Epidermal melanocyte (primary cell): Measurements from ENCODE around the gene LPIN1.
A peak's percentile ranks its signal among the peaks of the same experiment; 100 is the strongest.

Source experiments
- DNase-seq: peaks from one replicate; pipeline ENCODE4 v3.0.0; 2011; ENCODE audit warnings: low spot score; ENCODE audit not compliant: insufficient read length

LPIN1 gene

DNA sequence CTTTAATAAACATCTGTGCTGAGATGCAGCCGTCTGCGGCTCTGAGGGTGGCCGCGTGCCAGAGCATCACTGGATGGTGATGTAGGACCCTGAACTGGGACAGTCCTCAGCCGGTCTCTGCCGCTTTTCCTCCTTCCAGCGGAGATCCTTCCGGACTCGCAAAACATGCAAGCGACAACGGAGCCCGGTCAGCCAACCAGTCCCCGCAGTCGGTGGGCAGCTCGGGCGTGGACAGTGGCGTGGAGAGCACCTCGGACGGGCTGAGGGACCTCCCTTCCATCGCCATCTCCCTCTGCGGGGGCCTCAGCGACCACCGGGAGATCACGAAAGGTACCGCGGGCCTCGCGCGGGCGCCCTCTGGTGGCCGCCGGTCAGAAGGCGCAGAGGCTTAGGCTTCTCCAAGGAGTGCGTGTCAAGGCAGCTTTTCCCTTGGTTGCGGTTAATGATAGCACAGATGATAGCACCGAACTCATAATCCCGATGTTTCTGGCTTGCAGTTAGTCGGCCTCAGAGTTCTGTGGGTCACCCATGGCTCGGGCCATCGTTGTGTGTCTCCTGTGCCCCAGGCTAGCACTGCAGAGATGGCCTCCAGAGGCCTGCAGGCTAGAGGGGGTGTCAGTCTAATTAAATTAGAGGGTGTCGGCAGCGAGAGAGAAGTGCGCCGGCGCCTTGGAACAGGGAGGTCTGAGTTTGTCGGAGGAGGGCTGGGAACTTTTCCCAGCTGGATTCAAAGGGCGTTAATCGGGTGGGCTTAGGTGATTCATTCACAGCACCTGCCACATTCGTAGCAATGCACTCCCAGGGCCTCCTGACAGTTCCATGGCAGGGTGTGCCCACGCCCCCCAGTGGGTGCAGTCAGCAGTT, 38.5 kb downstream of the LPIN1 start:
- DNase-seq, result peak; percentile 64

DNA sequence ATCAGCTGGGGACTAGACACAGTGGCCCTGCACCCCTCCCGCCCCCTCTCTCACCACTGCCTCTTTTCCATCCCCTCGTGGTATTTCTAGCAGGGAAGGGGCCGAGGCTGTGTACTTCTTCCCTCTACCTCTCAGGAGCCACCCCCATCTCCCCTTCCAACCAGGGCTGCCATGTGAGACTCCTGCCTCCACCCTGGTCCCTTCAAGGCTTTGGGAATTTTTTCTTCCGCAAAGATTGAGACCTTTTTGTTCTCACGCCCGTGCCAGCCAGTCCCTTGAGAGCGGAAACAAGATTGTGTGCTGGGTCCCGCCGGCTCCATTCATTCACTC, 39.1 kb downstream of the LPIN1 start:
- DNase-seq, result no peak

DNA sequence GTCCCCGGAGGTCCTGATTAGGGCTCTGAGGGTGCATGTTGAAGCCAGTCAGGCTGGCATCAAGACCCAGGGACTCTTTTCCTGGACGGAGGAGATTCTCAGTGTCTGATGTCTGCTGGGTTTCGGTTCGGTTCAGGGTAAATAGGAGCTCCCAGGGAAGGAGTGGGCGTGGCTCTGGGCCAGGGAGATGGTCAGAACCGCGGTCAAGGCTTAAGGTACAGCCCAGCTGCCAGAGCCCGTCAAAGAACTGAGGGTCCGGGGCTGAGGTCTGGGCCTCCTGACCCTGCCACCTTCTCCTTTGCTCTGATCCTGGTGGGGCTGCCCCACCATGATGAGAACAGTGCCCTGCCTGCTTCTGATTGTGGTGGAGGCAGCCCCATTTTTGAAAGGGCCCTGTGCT, 39.8 kb downstream of the LPIN1 start:
- DNase-seq, result no peak

DNA sequence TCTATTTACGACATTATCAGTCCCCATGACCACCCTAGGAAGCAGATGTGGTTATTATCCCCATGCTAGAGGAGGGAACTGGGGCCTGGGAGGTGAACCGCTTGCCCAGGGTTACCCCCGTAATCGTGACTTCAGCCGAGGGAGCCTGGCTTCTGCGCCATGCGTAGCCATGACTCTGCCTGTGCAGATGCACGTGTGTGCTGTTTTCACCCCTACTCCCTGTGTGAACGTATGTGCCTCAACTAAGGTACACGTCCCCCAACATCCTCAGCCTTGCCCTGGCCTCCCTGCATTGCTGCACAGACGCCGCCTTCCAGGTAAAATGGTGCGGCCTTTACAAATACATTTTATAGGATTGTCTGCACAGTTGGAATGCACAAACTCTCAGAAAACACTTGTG, 40.2 kb downstream of the LPIN1 start:
- no peak for DNase-seq

DNA sequence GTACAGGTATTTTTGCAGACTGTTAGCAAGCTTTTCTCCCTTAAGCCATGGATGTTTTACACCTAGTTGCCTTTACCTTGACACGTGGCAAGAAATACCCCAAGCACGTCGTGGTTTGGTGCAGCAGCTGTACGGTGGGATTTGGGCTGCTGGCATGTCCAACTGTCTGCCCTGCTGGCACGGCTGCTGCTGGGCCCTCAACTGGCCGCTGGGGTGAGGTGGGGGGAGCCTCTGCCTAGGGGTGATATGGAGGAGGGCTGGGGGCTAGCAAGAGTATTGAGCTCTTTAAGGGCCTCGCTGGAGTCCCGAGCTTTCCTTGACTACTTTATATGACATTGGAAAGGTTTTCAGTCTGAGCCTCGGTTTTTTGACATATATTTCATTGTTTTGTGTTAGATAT, 41.6 kb downstream of the LPIN1 start:
- no peak for DNase-seq

DNA sequence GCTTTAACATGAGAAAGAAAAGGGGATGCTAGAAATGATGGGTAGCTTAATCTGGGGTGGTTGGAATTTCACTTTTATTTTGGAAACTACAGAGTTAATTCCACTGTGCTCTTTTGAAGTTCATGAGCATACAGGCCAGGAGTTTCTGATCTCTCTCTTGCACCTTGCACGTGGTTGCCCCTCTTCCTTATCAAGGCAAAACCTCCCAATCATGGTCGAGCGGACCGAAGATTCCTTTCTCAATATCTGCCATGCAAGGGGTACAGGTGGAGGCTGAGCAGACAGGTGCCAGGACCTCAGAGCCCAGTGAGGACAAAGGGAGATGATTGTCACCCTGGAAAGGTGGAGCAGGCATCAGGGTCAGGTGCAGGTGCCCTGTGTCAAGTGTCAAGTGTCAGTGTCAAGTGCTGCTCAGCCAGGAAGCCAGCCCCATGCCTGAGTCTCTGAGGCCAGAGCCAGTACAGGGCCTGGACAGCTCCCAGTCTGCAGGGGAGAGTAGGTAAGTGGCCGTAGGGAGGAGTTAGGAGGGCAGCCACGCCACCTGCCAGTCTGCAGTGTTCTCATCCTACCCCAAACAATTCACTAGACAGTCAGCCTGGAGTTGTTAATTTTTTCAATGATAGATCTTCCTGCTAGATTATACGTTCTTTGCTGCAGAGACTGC, 42.2 kb downstream of the LPIN1 start:
- DNase-seq, result no peak

DNA sequence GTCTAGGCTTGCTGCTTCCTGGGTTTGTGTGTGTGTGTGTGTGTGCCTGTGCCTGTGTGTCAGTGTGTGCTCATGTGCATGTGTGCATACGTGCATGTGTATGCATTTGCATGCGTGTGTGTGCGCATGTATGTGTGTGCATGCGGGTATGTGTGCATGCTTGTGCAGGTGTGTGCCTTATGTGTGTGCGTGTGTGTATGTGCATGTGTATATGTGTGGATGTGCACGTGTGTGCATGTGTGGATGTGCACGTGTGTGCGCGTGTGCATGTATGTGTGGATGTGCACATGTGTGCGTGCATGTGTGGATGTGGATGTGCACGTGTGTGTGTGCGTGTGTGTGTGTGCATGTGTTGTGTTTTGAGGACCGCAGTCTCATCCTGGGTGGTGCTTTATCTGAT, 42.8 kb downstream of the LPIN1 start:
- no peak for DNase-seq

DNA sequence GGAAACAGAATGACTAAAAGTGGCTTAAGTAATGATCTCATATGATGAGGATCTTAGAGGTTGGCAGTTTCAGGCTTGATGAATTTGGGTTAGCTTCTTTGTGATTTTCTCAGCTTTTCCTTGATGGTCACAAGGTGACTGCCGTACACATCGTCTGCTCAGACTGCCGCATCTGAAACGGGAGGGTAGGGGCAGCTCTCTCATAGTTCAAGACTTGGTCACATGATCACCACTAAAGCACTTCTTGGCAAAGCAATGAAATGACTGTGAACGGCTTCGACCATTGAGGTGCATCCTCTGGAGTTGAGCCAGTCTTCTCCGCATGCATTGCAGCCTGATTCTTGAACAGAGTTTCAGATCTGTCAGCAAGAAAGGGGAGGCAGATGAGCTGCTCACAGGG, 43.8 kb downstream of the LPIN1 start:
- no peak for DNase-seq

DNA sequence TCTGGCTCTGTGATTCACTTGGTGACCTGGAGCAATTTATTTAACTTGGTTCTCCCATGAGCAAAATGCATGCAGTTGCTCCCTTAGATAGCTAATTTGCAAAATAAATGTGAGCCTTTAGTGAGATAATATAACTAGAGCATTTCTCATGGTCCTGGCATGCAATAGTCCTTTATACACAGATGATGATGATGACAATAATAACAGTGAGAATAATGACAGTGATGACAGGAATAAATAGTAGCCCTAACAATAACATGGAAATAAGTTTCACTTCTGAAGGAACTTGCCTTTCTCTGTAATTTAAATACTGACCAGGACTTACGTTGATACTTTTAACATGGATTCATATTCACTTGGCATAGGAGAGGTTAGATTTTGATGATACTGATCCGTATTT, 49.2 kb downstream of the LPIN1 start:
- no peak for DNase-seq

DNA sequence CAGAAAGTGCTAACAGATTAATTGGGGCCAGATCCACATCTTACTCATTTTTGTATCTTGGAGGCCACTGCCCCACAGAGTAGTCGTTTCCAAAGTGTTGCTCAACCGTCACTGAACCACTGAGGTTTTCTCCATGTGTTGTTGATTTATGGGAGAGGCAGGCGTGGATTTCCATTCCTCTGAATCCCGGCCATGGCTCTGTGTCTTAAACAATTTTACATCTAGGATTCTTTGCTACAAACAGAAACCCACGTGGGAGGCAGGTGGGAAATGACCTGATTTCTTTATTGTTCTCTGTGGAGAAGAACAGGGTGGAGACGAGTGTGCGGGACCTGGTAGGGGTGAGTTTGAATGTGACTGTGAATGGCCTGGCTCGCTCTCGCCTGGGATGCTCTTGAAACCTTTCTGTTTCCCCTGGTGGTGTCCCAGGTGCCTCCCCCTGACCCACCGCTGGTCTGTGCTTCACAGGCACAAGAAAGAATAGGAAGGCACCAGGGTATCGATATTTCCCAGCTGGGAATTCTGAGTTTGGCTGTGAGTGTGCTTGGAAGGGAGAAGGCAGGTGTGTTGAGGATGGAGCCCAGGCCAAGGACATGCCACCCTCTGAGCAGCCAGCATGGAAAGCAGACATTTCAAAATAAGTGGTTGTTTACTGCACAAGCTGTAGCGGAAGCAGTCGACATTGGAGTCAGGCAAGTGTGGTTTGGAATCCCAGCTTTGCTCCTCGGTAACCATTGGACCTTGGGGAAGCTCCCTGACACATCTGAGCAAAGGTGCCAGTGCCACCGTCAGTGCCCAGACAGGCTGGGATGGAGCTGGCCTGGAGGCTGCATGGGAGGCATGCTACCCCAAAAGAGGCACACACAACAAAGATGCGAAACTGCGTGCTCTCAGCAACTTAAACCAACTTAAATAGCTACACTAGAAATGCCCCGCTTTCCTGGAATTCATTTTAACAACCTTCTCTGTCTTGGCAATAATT, 50.0 kb downstream of the LPIN1 start:
- DNase-seq, result peak; percentile 68

DNA sequence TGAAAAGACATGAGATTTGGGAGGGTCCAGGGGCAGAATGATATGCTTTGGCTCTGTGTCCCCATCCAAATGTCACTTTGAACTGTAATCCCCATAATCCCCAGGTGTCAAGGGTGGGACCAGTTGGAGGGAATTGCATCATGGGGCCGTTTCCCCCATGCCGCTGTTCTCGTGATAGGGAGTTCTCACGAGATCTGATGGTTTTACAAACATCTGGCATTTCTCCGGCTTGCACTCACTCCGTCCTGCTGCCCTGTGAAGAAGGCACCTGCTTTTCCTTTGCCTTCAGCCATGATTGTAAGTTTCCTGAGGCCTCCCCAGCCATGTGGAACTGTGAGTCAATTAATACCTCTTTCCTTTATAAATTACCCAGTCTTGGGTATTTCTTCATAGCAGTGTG, 51.4 kb downstream of the LPIN1 start:
- no peak for DNase-seq

DNA sequence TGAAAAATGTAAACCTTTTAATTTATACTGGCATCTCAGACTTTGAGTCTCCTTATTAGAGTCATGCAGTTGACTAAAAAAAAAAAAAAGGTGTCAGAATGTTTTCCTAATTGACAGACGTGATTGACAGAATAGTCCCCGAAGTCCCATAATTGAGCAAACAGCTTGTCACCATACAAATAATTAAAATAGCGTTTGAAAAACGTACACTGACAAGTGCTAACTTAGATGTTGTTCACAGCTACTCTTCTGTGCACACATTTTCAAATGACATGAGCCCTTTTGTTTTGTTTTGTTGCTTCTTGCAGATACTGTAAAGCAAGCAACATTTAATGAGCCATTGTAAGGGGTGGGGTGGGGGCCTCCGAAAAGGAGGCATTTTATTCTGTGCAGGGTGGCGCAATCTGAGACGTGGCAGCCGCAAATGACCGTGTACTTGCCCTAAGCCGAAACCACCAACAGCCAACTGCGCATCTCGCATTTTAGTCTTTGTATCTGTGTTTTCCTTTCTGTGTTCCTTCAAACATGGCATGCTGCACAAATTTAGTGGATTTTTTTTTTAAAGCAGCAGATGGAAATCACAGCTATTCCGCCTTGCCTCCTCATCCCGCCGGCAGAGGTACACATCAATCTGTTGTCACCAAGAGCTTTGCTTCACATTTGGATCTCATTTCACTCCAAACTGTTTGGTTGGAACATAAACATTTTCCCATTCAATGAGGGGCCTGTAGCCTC, 52.4 kb downstream of the LPIN1 start:
- DNase-seq, result no peak

DNA sequence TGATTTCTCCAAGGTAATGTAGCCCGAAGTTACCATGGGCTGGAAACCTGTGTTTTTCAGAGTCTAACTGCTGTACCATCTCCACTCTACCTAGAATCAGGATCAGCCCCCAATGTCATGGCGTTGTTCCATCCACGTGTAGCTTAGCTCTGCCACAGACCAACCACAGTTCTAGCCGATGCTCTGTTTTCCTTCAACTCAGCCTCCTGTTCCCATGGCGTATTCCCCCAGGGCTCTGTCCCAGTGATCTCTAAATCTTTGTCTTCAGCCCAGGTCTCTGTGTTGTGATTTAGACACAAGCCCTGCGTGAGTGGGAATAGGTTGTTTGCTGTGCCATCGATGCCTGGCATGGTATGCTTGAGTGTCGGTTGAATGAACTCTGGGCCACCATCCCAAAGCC, 53.4 kb downstream of the LPIN1 start:
- DNase-seq, result no peak

DNA sequence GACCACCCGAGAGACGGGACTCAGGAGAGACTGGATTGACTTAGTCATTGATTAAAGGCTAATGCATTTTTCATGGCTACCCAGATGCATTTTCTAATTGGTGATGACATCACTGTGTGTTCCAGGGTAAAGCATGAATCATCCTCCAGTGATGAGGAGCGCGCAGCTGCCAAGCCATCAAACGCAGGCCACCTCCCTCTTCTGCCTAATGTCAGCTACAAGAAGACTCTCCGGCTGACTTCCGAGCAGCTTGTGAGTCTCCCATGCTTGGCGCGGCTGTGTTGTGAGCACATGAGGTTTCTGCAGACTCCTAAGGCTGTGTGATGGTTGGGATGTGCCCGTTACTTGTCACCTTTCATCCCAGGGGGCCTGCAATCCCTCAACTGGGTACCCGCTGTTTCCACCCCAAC, 56.4 kb downstream of the LPIN1 start:
- no peak for DNase-seq

DNA sequence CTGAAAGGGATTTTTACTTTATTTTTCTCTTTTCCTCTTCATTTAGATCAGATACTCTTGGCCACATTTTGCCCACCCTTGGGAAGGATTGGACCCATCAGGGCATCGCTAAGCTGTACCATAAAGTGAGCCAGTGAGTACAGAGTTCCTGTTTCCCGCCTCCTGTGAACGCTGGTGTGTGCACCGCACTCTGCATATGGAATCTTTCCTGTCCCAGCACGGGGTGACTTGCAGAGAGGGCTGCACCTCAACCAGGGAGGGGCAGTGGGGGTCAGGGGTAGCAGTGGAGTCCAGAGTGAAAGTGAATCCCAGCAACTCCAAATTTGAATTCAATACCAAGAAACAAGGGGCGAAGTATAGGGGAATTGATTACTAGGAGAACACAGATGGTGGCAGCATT, 58.6 kb downstream of the LPIN1 start:
- DNase-seq, result no peak

DNA sequence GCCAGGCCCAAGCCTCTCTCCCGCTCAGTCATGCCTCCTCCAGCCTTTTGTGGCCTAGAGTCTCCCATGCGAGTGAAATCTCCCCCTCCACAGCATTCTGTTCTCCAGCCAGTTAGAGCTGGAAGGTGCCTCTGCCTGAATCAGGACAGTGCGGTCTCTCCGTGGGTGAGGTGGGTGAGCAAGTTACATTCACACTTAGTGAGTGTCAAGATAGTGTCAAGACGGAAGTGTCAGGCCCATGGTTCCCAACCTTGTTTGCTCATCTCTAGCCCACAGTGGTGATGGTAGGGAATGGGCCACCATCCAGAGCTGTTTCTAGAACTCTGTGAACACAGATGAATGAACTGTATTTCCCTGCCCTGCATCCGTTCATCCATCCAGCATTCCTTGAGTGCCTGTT, 59.5 kb downstream of the LPIN1 start:
- no peak for DNase-seq

DNA sequence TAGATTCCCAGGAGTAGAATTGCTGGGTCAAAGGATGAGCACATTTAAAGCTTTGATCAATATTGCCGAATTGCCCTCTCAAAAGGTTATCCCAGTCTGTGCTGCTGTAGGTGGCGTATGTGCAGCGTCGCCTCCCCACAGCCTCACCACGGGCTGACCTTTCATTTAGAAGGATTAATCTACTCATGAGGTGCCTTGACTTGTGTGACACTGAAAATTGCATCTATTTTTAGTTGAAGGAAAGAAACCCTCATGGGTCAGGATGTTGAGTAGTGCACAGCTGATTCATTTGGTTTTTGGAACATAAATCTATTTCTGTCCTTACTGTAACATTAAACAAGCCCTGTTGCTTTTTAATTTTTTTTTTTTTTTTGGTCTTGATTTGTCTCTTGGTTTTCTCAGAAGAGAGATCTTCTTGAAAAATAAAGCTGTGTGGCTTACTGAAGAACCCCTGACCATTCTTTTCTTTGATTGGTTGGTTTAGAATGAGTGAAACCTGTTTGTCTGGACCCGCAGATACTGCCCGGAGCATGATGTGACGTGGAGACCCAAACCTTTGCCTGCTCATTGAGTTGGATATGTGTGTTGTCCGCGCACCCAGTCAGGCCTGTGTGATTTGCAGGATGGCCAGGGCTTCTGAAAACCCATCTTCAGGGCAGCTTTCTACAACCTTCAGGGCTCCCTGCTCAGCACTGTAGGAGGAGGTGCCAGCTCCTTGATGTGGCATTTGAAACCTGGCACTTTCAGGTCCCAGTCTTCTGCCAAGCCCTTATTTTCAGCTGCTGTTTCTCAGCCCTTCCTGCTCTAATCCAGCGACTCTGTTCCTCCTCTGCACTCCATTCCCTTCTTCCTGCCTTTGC, 61.0 kb downstream of the LPIN1 start:
- DNase-seq, result no peak

DNA sequence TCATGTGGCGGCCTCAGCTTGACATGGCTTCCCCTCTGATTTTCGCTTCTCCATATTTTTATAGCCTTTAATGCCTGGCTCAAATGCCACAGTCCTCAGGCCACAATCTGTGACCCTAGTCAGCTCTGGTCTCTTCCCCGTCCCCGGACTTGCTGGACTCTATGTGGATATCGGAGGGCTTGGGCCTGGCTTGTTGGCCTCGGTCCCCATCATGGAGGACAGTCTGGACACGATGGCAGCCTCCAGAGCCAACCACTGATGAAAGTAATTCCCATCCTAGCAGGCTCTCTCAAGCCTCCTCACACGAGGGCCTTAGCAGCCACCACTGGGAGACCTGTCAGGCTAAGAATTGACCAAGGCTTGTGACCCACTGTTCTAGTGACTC, 61.6 kb downstream of the LPIN1 start:
- no peak for DNase-seq

DNA sequence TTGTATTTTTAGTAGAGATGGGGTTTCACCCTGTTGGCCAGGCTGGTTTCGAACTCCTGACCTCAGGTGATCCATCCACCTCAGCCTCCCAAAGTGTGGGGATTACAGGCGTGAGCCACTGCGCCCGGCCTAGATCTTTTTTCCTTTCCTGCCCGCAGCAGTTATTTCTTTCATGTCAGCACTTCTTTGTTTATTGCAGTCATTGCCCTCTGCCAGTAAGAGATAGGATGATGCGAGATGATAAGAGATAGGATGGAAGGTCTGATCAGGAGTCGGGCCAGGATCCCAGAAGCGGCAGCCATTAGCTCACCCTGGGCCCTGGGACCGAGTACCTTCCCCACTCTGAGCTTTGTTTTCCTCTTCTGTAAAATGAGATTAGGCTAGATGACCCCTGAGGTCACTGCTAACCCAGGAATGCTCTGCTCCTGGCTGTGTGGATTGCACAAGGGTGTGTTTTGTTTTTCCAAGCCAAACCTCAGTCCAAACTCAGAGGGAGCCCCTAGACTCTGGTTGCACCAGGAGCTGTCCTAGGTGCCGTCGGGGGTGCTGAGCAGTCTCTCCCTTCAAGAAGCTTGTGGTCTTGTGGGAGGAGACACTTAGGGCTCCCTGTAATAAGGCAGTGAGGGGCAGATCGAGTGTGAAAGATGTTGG, 63.3 kb downstream of the LPIN1 start:
- DNase-seq, result no peak
